ENCODE measurements around the gene CNTLN. TPM values are rescaled to one million over a fixed set of nuclear protein-coding genes. Genes with fewer than 3 reads are reported as not detected.

CNTLN gene
- total and polyA plus RNA-seq, 2 donors (not counting 1 experiment from before 2014, with no cell fraction given) = 0.30 to 0.94 TPM

GRCh38 chr9:17120203-17120602 is 14.6 kb upstream of the CNTLN start:
- H3K4me1 ChIP-seq (ENCODE audit: control insufficient read depth in 2 of 2, insufficient read depth in 2 of 2, low read length in 2 of 2) = no peaks in the 10 kb centered on the region
- Mint-ChIP-seq H3K27me3 (no peaks in the 10 kb centered on the region), H3K4me1 (no peaks in the 10 kb centered on the region), H3K4me3 (no peak overlapping the region), H3K27ac (no peak overlapping the region), H3K9me3 (ENCODE audit: insufficient read depth) (peaks cover 2% of the 10 kb centered on the region)
- ChIA-PET POLR2A (no interaction called here), CTCF (no interaction called here)
- no peak for DNase-seq
- no peak overlapping the region for H2AFZ ChIP-seq (ENCODE audit: insufficient read depth, low read depth, low read length, poor library complexity, severe bottlenecking)
- intact Hi-C loops (cut with micrococcal nuclease) = no loop called here
- H3K27me3 ChIP-seq (replicated peaks in 1 of 4; ENCODE audit: control extremely low read depth in 1 of 4, control insufficient read depth in 3 of 4, insufficient read depth in 4 of 4, low read length in 3 of 4) = no peaks in the 10 kb centered on the region
- no peak for ATAC-seq (ENCODE audit: low read depth)
- no peaks in the 10 kb centered on the region for H3K79me2 ChIP-seq (ENCODE audit: control insufficient read depth, insufficient read depth, low read length)
- no peaks in the 10 kb centered on the region for H3K36me3 ChIP-seq (replicated peaks in 1 of 2; ENCODE audit: control extremely low read depth in 1 of 2, control insufficient read depth in 1 of 2, extremely low read depth in 1 of 2, insufficient read depth in 2 of 2, low read length in 1 of 2)
- H4K20me1 ChIP-seq (ENCODE audit: control insufficient read depth, insufficient read depth, low read length, poor library complexity, severe bottlenecking) = no peaks in the 10 kb centered on the region
- no peak overlapping the region for H3K9ac ChIP-seq (ENCODE audit: low read length)
- H3K4me2 ChIP-seq (replicated peaks; ENCODE audit: low read depth, low read length, poor library complexity, severe bottlenecking) = no peak overlapping the region
- TF ChIP-seq EZH2 (IDR thresholded peaks at IDR 0.05; ENCODE audit: borderline replicate concordance, insufficient read depth, low read depth, low read length, poor library complexity, severe bottlenecking) = no peak
- TF ChIP-seq, protein P1, sequence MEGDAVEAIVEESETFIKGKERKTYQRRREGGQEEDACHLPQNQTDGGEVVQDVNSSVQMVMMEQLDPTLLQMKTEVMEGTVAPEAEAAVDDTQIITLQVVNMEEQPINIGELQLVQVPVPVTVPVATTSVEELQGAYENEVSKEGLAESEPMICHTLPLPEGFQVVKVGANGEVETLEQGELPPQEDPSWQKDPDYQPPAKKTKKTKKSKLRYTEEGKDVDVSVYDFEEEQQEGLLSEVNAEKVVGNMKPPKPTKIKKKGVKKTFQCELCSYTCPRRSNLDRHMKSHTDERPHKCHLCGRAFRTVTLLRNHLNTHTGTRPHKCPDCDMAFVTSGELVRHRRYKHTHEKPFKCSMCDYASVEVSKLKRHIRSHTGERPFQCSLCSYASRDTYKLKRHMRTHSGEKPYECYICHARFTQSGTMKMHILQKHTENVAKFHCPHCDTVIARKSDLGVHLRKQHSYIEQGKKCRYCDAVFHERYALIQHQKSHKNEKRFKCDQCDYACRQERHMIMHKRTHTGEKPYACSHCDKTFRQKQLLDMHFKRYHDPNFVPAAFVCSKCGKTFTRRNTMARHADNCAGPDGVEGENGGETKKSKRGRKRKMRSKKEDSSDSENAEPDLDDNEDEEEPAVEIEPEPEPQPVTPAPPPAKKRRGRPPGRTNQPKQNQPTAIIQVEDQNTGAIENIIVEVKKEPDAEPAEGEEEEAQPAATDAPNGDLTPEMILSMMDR (IDR thresholded peaks at IDR 0.05) = no peak
- no CpG with 5 or more reads among the region's 1 CpG for WGBS (ENCODE audit: insufficient coverage)
- H3K9me3 ChIP-seq (ENCODE audit: control extremely low read depth in 1 of 3, control insufficient read depth in 2 of 3, insufficient read depth in 1 of 3, low read length in 2 of 3) = peaks cover 0 to 3% (median 0%) of the 10 kb centered on the region in 3 donors
- H3K4me3 ChIP-seq (ENCODE audit: control extremely low read depth in 1 of 5, extremely low read depth in 1 of 5, insufficient read depth in 1 of 5, low read depth in 2 of 5, low read length in 4 of 5) = no peak overlapping the region
- H3K27ac ChIP-seq (ENCODE audit: low read length in 2 of 2) = no peak overlapping the region

GRCh38 chr9:17121264-17121663 is 13.6 kb upstream of the CNTLN start:
- no peaks in the 10 kb centered on the region for H4K20me1 ChIP-seq (ENCODE audit: control insufficient read depth, insufficient read depth, low read length, poor library complexity, severe bottlenecking)
- Mint-ChIP-seq H3K27me3 (no peaks in the 10 kb centered on the region), H3K27ac (no peak overlapping the region), H3K9me3 (ENCODE audit: insufficient read depth) (peaks cover 2% of the 10 kb centered on the region), H3K4me1 (no peaks in the 10 kb centered on the region), H3K4me3 (no peak overlapping the region)
- TF ChIP-seq, protein P1 (IDR thresholded peaks at IDR 0.05) = no peak
- TF ChIP-seq EZH2 (IDR thresholded peaks at IDR 0.05; ENCODE audit: borderline replicate concordance, insufficient read depth, low read depth, low read length, poor library complexity, severe bottlenecking) = no peak
- no peak overlapping the region for H3K4me3 ChIP-seq (ENCODE audit: control extremely low read depth in 1 of 5, extremely low read depth in 1 of 5, insufficient read depth in 1 of 5, low read depth in 2 of 5, low read length in 4 of 5)
- no peak overlapping the region for H3K9ac ChIP-seq (ENCODE audit: low read length)
- no peaks in the 10 kb centered on the region for H3K79me2 ChIP-seq (ENCODE audit: control insufficient read depth, insufficient read depth, low read length)
- POLR2A ChIA-PET = no interaction called here
- no peak overlapping the region for H2AFZ ChIP-seq (ENCODE audit: insufficient read depth, low read depth, low read length, poor library complexity, severe bottlenecking)
- no peak overlapping the region for H3K27ac ChIP-seq (ENCODE audit: low read length in 2 of 2)
- H3K36me3 ChIP-seq (replicated peaks in 1 of 2; ENCODE audit: control extremely low read depth in 1 of 2, control insufficient read depth in 1 of 2, extremely low read depth in 1 of 2, insufficient read depth in 2 of 2, low read length in 1 of 2) = no peaks in the 10 kb centered on the region
- peaks cover 0 to 3% (median 0%) of the 10 kb centered on the region in 3 donors for H3K9me3 ChIP-seq (ENCODE audit: control extremely low read depth in 1 of 3, control insufficient read depth in 2 of 3, insufficient read depth in 1 of 3, low read length in 2 of 3)
- no peaks in the 10 kb centered on the region for H3K27me3 ChIP-seq (replicated peaks in 1 of 4; ENCODE audit: control extremely low read depth in 1 of 4, control insufficient read depth in 3 of 4, insufficient read depth in 4 of 4, low read length in 3 of 4)
- H3K4me1 ChIP-seq (ENCODE audit: control insufficient read depth in 2 of 2, insufficient read depth in 2 of 2, low read length in 2 of 2) = no peaks in the 10 kb centered on the region
- WGBS (ENCODE audit: insufficient coverage) = 83% methylated on average over 1 of the region's 2 CpGs
- no peak overlapping the region for H3K4me2 ChIP-seq (replicated peaks; ENCODE audit: low read depth, low read length, poor library complexity, severe bottlenecking)
- CTCF ChIA-PET = no interaction called here
- ATAC-seq (ENCODE audit: low read depth) = no peak
- no peak for DNase-seq
- intact Hi-C loops (cut with micrococcal nuclease) = no loop called here
